Breast epithelium (tissue), 3 donors: ENCODE data around the gene NEGR1.

Experiments
- CTCF ChIP-seq, 3 donors: fragments of 450-650 bp; IDR thresholded peaks; one replicate each; pipeline ENCODE4 v1.5.1; 2016 to 2017; ENCODE audit warnings: antibody characterized with exemption in 3 of 3, mild to moderate bottlenecking in 3 of 3, moderate library complexity in 3 of 3
- POLR2A ChIP-seq: fragments of 450-650 bp; IDR thresholded peaks from one replicate; pipeline ENCODE4 v1.6.1; 2016; ENCODE audit warnings: antibody characterized with exemption, mild to moderate bottlenecking, moderate library complexity
- POLR2AphosphoS5 ChIP-seq, 3 donors: sonication (generic); formaldehyde crosslinking; IDR thresholded peaks; one replicate each; pipeline ENCODE4 v1.6.1; 2017; ENCODE audit warnings: antibody characterized with exemption in 3 of 3

- TF ChIP-seq CTCF (IDR thresholded peaks at IDR 0.05) (no peak), POLR2A (no peak), POLR2AphosphoS5 (IDR thresholded peaks at IDR 0.05) (no peak)
These were observed 6.5 kb upstream of the NEGR1 start for GRCh38 chr1:72288886-72289285.
